ENCODE data around the gene GKN2.
"Not testable (repeated sequence)": the region's sequence is repeated elsewhere in the genome, so short reads cannot be mapped to it uniquely, and the experiment has no call there.

GKN2 gene

DNA sequence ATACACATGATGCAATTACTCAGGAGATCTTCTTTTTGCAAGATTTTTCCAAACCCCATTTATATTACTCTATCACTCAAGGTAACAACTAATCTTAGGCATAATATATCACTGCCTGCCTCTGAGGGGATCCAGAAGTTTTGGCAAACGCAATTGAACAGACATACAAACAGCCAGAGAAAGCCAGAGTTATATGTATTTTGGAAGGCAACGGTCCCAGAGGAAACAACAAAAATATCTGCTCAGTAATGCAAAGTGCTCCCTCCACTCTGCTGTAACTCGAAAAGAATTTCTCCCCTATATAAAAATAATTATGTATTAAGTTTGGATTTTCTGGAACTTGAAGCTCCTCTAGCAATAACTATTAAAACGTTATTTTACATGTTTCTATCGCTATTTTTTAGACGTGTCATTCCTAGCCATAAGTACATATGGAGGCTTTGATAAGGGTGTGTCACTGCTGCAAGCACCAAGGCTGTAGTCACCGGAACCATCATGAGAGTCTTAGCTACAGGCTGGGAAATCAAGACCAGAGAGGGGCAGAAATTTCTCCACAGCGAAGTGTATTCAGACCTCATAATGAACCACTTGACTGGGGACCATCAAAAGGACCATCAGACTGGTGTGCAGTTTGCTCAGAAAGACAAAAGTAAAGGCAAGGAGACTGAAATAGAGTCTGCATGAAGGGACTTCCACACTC, 18.0 kb upstream of the GKN2 start:
- Histone ChIP-seq H3K9me3 (ENCODE audit: low read depth, low read length) (no peaks in the 10 kb centered on the region), H3K4me3 (no peak overlapping the region), H3K9ac (ENCODE audit: insufficient read length) (no peak overlapping the region), H3K36me3 (ENCODE audit: insufficient read depth, low read length) (no peaks in the 10 kb centered on the region), H3K27ac (no peak overlapping the region)
- no peak for TF ChIP-seq FOXP2 (optimal IDR thresholded peaks at IDR 0.05; ENCODE audit: control extremely low read depth, extremely low read length, insufficient read depth)
- no peak for DNase-seq (ENCODE audit: low read depth, low spot score)

DNA sequence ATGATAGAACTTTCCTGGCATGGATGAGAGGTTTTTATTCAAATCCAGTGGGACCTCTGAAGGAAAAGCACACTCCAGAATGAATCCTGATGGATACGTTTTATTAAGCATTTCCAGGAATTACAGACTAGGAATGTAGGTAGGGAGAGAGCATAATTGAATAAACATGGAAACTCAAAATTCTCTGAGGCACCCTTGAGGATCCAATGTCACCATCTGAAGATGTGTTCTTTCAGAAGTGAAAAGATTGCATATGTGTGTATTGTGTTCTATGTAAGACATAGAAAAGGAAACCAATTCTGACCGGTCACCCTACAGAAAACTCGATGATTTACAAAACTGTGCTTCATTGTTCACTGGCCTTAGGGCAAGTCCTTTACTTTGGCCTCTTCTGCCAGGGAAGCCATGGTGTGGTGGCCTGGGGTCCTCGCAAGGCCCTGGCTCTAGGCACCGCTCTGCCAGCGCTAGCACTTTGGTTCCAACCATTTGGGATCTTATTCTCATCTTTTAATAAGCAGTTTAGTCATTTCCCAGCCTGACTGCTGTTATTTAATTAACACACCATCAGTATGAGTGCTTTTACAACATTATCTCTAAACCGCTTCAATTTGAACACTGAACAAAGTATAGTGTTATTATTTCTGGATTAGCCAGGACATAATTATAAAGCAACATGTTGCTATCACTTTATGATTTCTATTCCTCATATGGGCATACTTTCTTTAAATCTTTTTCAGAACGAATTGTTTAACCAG, 17.2 kb upstream of the GKN2 start:
- H3K27ac ChIP-seq = no peak overlapping the region
- no peak for DNase-seq (ENCODE audit: low read depth, low spot score)
- no peak overlapping the region for H3K4me3 ChIP-seq
- H3K36me3 ChIP-seq (ENCODE audit: insufficient read depth, low read length) = no peaks in the 10 kb centered on the region
- H3K9ac ChIP-seq (ENCODE audit: insufficient read length) = no peak overlapping the region
- TF ChIP-seq EZH2 (IDR thresholded peaks at IDR 0.05) = no peak
- TF ChIP-seq FOXP2 (optimal IDR thresholded peaks at IDR 0.05; ENCODE audit: control extremely low read depth, extremely low read length, insufficient read depth) = no peak
- TF ChIP-seq POLR2AphosphoS5 (IDR thresholded peaks at IDR 0.05; ENCODE audit: borderline replicate concordance, low read depth, low read length) = no peak
- H3K9me3 ChIP-seq (ENCODE audit: low read depth, low read length) = no peaks in the 10 kb centered on the region

DNA sequence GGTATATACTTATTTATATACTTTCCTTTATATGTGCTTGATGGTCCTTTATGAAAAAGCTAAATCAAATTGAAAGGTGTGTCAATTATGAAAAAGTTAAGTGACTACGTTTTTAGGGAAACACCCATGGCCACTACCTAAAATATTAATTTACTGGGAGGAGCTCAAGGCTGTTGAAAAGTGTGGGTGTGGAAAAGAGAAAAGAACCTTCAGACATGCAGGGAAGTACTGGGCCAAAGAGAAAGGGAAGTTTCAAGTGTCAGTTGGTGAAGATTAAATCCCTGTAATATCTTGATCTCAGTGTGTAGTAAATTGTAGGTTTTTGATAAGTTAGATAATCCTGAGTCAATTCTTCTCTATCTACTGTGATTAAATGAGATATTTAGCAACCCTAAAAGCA, 15.5 kb upstream of the GKN2 start:
- TF ChIP-seq POLR2AphosphoS5 (IDR thresholded peaks at IDR 0.05; ENCODE audit: borderline replicate concordance, low read depth, low read length) = no peak
- no peak for TF ChIP-seq EZH2 (IDR thresholded peaks at IDR 0.05)
- TF ChIP-seq FOXP2 (optimal IDR thresholded peaks at IDR 0.05; ENCODE audit: control extremely low read depth, extremely low read length, insufficient read depth) = no peak
- DNase-seq (ENCODE audit: low read depth, low spot score) = no peak
- Histone ChIP-seq H3K36me3 (ENCODE audit: insufficient read depth, low read length) (no peaks in the 10 kb centered on the region), H3K27ac (peak overlapping the region; percentile 63), H3K9ac (ENCODE audit: insufficient read length) (no peak overlapping the region), H3K9me3 (ENCODE audit: low read depth, low read length) (no peaks in the 10 kb centered on the region), H3K4me3 (no peak overlapping the region)

DNA sequence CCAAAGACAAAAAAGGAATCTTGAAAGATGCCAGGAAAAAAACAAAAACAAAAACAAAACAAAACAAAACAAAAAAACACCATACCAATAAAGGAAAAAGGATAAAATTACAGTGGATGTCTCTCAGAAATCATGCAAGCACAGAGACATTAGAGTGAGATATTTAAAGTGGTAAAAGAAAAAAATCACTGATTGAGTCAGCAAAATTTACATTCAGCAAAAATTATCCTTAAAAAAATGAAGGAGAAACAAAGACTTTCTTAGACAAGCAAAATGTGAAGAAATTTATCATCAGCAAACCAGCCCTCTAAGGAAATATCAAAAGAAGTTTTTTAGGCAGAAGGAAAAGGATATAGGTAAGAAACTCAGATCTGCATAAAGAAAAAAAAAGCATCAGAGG, 11.6 kb upstream of the GKN2 start:
- H3K9me3 ChIP-seq (ENCODE audit: low read depth, low read length) = no peaks in the 10 kb centered on the region
- H3K9ac ChIP-seq (ENCODE audit: insufficient read length) = no peak overlapping the region
- no peak for DNase-seq (ENCODE audit: low read depth, low spot score)

DNA sequence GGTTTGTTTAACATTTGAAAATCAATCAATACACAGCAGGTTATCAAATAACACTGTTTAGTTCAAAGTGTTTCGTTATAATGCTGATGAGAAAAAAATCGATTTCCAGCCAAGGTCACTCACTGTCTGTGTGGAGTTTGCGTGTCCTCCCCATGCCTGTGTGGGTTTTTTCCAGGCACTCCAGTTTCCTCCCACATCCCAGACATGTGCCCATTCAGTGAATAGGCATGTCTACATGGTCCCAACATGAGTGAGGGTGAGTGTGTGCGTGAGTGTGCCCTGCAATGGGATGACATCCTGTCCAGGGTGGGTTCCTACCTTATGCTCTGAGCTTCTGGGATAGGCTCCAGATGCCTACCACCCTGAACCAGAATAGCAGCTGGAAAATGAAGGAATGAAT, 8.7 kb upstream of the GKN2 start:
- no peak overlapping the region for H3K9ac ChIP-seq (ENCODE audit: insufficient read length)
- no peak overlapping the region for H3K4me3 ChIP-seq
- H3K27ac ChIP-seq = no peak overlapping the region
- TF ChIP-seq EZH2 (IDR thresholded peaks at IDR 0.05) = no peak
- no peak for TF ChIP-seq FOXP2 (optimal IDR thresholded peaks at IDR 0.05; ENCODE audit: control extremely low read depth, extremely low read length, insufficient read depth)
- no peak for TF ChIP-seq POLR2AphosphoS5 (IDR thresholded peaks at IDR 0.05; ENCODE audit: borderline replicate concordance, low read depth, low read length)
- no peaks in the 10 kb centered on the region for H3K9me3 ChIP-seq (ENCODE audit: low read depth, low read length)
- no peak for DNase-seq (ENCODE audit: low read depth, low spot score)
- no peaks in the 10 kb centered on the region for H3K36me3 ChIP-seq (ENCODE audit: insufficient read depth, low read length)

More for the DNA sequence above, 11.6 kb upstream of the GKN2 start:
- Histone ChIP-seq H3K27ac (no peak overlapping the region), H3K36me3 (ENCODE audit: insufficient read depth, low read length) (no peaks in the 10 kb centered on the region), H3K4me3 (no peak overlapping the region)
- TF ChIP-seq FOXP2 (optimal IDR thresholded peaks at IDR 0.05; ENCODE audit: control extremely low read depth, extremely low read length, insufficient read depth) (no peak), POLR2AphosphoS5 (IDR thresholded peaks at IDR 0.05; ENCODE audit: borderline replicate concordance, low read depth, low read length) (no peak), EZH2 (IDR thresholded peaks at IDR 0.05) (no peak)

DNA sequence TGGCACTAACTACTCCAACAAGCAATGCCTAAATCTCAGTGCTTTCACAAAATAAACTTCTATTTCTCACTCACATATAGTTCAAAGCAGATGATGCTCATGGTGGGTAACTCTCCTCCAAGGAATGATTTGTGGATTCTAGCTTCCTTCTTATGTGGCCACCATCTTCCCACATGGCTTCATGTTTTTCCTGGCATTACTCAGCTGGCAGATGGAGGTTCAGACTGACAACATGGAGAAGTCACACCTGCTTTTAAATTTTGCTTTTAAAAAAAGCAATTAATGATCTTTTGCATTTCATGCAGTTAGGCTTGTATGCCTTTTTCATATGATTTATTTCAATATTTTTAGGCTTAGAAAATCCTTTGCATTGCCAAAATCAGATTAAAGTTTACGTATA, 6.3 kb upstream of the GKN2 start:
- no peak for TF ChIP-seq EZH2 (IDR thresholded peaks at IDR 0.05)
- no peak for TF ChIP-seq FOXP2 (optimal IDR thresholded peaks at IDR 0.05; ENCODE audit: control extremely low read depth, extremely low read length, insufficient read depth)
- TF ChIP-seq POLR2AphosphoS5 (IDR thresholded peaks at IDR 0.05; ENCODE audit: borderline replicate concordance, low read depth, low read length) = no peak
- Histone ChIP-seq H3K9ac (ENCODE audit: insufficient read length) (no peak overlapping the region), H3K36me3 (ENCODE audit: insufficient read depth, low read length) (no peaks in the 10 kb centered on the region), H3K27ac (no peak overlapping the region), H3K9me3 (ENCODE audit: low read depth, low read length) (no peaks in the 10 kb centered on the region), H3K4me3 (no peak overlapping the region)
- DNase-seq (ENCODE audit: low read depth, low spot score) = no peak

DNA sequence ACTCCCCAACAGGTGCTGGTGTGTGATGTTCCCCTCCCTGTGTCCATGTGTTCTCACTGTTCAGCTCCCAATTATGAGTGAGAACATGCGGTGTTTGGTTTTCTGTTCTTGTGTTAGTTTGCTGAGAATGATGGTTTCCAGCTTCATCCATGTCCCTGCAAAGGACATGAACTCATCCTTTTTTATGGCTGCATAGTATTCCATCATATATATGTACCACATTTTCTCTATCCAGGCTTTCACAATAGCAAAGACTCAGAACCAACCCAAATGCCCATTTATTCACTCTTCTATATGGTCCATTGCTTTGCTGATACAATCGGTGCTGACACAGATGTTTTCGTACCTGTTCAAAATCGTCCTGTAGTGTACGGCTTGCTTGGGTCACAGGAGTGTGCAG, 2.7 kb upstream of the GKN2 start:
- H3K4me3 ChIP-seq; H3K27ac ChIP-seq; DNase-seq (ENCODE audit: low read depth, low spot score); H3K9ac ChIP-seq (ENCODE audit: insufficient read length); H3K36me3 ChIP-seq (ENCODE audit: insufficient read depth, low read length); H3K9me3 ChIP-seq (ENCODE audit: low read depth, low read length): not testable (repeated sequence)

DNA sequence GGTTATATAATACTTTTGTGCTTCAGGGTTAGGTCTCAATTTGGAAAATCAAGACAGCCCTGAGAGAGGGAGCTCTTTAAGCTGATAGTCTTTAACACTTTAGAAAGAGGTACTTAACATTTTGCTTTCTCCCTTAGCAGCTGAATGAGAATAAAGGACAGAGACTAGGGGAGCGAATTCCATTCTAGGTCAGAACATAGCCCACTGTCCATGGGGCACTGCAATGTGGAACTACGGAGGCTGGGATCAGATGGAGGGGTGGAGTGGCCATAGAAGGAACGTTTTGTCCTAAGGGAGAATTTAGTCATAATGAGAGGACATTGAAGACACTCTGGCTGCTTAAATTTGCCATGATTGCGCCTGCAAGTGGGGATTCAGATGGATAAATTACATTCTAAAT, 794 bp downstream of the GKN2 start:
- H3K9me3 ChIP-seq (ENCODE audit: low read depth, low read length) = no peaks in the 10 kb centered on the region
- no peak overlapping the region for H3K4me3 ChIP-seq
- H3K36me3 ChIP-seq (ENCODE audit: insufficient read depth, low read length) = no peaks in the 10 kb centered on the region
- H3K9ac ChIP-seq (ENCODE audit: insufficient read length) = no peak overlapping the region
- TF ChIP-seq POLR2AphosphoS5 (IDR thresholded peaks at IDR 0.05; ENCODE audit: borderline replicate concordance, low read depth, low read length) = no peak
- TF ChIP-seq FOXP2 (optimal IDR thresholded peaks at IDR 0.05; ENCODE audit: control extremely low read depth, extremely low read length, insufficient read depth) = no peak
- TF ChIP-seq EZH2 (IDR thresholded peaks at IDR 0.05) = no peak
- H3K27ac ChIP-seq = no peak overlapping the region
- no peak for DNase-seq (ENCODE audit: low read depth, low spot score)

DNA sequence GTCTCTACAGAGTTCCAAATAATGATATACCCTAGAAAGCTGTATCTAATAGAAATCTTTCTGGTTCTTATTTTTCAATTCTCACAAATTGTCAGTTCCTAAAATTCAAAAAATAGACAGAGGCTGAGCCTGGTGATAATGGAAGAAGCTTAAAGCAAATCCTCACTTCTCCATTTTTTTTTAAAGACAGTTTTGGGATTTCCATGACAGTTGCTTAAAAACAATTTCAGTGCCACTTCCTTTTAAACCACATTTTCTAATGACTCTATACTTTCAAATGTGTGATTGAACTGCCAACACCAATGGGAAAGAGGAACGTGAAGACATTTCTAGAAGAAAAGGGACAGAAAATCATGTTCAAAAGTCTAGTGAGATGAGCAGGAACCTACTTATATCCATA, 4.0 kb downstream of the GKN2 start:
- H3K36me3 ChIP-seq (ENCODE audit: insufficient read depth, low read length) = no peaks in the 10 kb centered on the region
- no peak for DNase-seq (ENCODE audit: low read depth, low spot score)

More for the DNA sequence above, 4.0 kb downstream of the GKN2 start:
- no peak overlapping the region for H3K9ac ChIP-seq (ENCODE audit: insufficient read length)
- TF ChIP-seq POLR2AphosphoS5 (IDR thresholded peaks at IDR 0.05; ENCODE audit: borderline replicate concordance, low read depth, low read length) (no peak), FOXP2 (optimal IDR thresholded peaks at IDR 0.05; ENCODE audit: control extremely low read depth, extremely low read length, insufficient read depth) (no peak), EZH2 (IDR thresholded peaks at IDR 0.05) (no peak)
- H3K4me3 ChIP-seq = no peak overlapping the region
- H3K27ac ChIP-seq = no peak overlapping the region
- no peaks in the 10 kb centered on the region for H3K9me3 ChIP-seq (ENCODE audit: low read depth, low read length)

Data from SK-N-MC (cell line).